ENCODE results near the gene TOMM7. TPM values are rescaled to one million over a fixed set of nuclear protein-coding genes. Genes with fewer than 3 reads are reported as not detected.
"Not testable (repeated sequence)": the region's sequence is repeated elsewhere in the genome, so short reads cannot be mapped to it uniquely, and the experiment has no call there.

TOMM7 gene
- total and polyA plus RNA-seq, 8 donors = 29.8 to 539 (median 221) TPM

- Histone ChIP-seq H3K27ac (no peak overlapping the region), H3K36me3 (no peaks in the 10 kb centered on the region), H3K4me1 (no peaks in the 10 kb centered on the region), H3K27me3 (no peaks in the 10 kb centered on the region), H3K9me3 (no peaks in the 10 kb centered on the region), H3K4me3 (no peak overlapping the region)
- 89 to 93% (median 91%) methylated on average over 2 of the region's 2 CpGs for WGBS, 5 donors
- intact Hi-C loops (cut with DNase I; ENCODE audit: low total_unique reads) = no loop called here
- DNase-seq = no peak
- TF ChIP-seq CTCF (IDR thresholded peaks at IDR 0.05) (no peak), POLR2AphosphoS5 (IDR thresholded peaks at IDR 0.05) (no peak), EP300 (IDR thresholded peaks at IDR 0.05) (no peak), POLR2A (IDR thresholded peaks at IDR 0.05) (no peak)
Observed at GRCh38 chr7:22805227-22805626, 17.4 kb downstream of the TOMM7 start.

- H3K4me1 ChIP-seq; DNase-seq; H3K4me3 ChIP-seq; intact Hi-C loops (cut with DNase I; ENCODE audit: low total_unique reads); H3K9me3 ChIP-seq; H3K27ac ChIP-seq; H3K27me3 ChIP-seq; H3K36me3 ChIP-seq: not testable (repeated sequence)
- WGBS, 5 donors = 69 to 80% (median 76%) methylated on average over 4 of the region's 4 CpGs
Observed at GRCh38 chr7:22802831-22803230, 19.8 kb downstream of the TOMM7 start.

- H3K36me3 ChIP-seq = no peaks in the 10 kb centered on the region
- DNase-seq = no peak
- H3K4me3 ChIP-seq = no peak overlapping the region
- no peak overlapping the region for H3K27ac ChIP-seq
- intact Hi-C loops (cut with DNase I; ENCODE audit: low total_unique reads) = no loop called here
- no peaks in the 10 kb centered on the region for H3K27me3 ChIP-seq
- no peak for TF ChIP-seq EP300 (IDR thresholded peaks at IDR 0.05)
- TF ChIP-seq POLR2A (IDR thresholded peaks at IDR 0.05) = no peak
- TF ChIP-seq POLR2AphosphoS5 (IDR thresholded peaks at IDR 0.05) = no peak
- TF ChIP-seq CTCF (IDR thresholded peaks at IDR 0.05) = no peak
- H3K4me1 ChIP-seq = no peaks in the 10 kb centered on the region
- WGBS, 5 donors = 86 to 96% (median 95%) methylated on average over 4 of the region's 4 CpGs
- H3K9me3 ChIP-seq = no peaks in the 10 kb centered on the region
Observed at GRCh38 chr7:22802426-22802825, 20.2 kb downstream of the TOMM7 start.

GRCh38 chr7:22801912-22802311, 20.7 kb downstream of the TOMM7 start:
- Histone ChIP-seq H3K4me3 (no peak overlapping the region), H3K4me1 (no peaks in the 10 kb centered on the region), H3K36me3 (no peaks in the 10 kb centered on the region), H3K27me3 (no peaks in the 10 kb centered on the region), H3K27ac (no peak overlapping the region), H3K9me3 (no peaks in the 10 kb centered on the region)
- TF ChIP-seq EP300 (IDR thresholded peaks at IDR 0.05) (no peak), POLR2AphosphoS5 (IDR thresholded peaks at IDR 0.05) (no peak), CTCF (IDR thresholded peaks at IDR 0.05) (no peak), POLR2A (IDR thresholded peaks at IDR 0.05) (no peak)
- intact Hi-C loops (cut with DNase I; ENCODE audit: low total_unique reads) = no loop called here
- no peak for DNase-seq
- whole genome bisulfite sequencing, 5 donors = 86 to 93% (median 91%) methylated on average over 4 of the region's 4 CpGs

GRCh38 chr7:22799633-22800032, 23.0 kb downstream of the TOMM7 start:
- H3K36me3 ChIP-seq = no peaks in the 10 kb centered on the region
- TF ChIP-seq POLR2AphosphoS5 (IDR thresholded peaks at IDR 0.05) (no peak), EP300 (IDR thresholded peaks at IDR 0.05) (no peak), CTCF (IDR thresholded peaks at IDR 0.05) (no peak), POLR2A (IDR thresholded peaks at IDR 0.05) (no peak)
- DNase-seq = no peak
- H3K27ac ChIP-seq = no peak overlapping the region
- no peaks in the 10 kb centered on the region for H3K27me3 ChIP-seq
- intact Hi-C loops (cut with DNase I; ENCODE audit: low total_unique reads) = no loop called here
- WGBS, 5 donors = 77 to 91% (median 83%) methylated on average over 2 of the region's 2 CpGs
- H3K9me3 ChIP-seq = no peaks in the 10 kb centered on the region
- no peaks in the 10 kb centered on the region for H3K4me1 ChIP-seq
- no peak overlapping the region for H3K4me3 ChIP-seq

All from stomach (tissue), 9 donors.